Astrocyte (in vitro differentiated cells and primary cell): ENCODE measurements around the gene CDC42BPA. TPM values are rescaled to one million over a fixed set of nuclear protein-coding genes. Genes with fewer than 3 reads are reported as not detected.
"Not testable (repeated sequence)": the region's sequence is repeated elsewhere in the genome, so short reads cannot be mapped to it uniquely, and the experiment has no call there.

Experiments
- DNase-seq: peaks from one replicate; pipeline ENCODE4 v3.0.0-alpha.2; 2010; ENCODE audit warnings: low read depth
- FAIRE-seq: peaks from 2 replicates; lab custom pipeline; 2011; peaks lifted over from hg19 to GRCh38; lab: Jason Lieb, UNC
- H2AFZ ChIP-seq: 2 replicates; pipeline ENCODE4 v1.6.0; 2012; ENCODE audit warnings: low read depth, low read length, inconsistent platforms
- H3K27ac ChIP-seq: 2 replicates; pipeline ENCODE4 v1.5.1; 2011; ENCODE audit warnings: low read depth, low read length, inconsistent platforms
- H3K27me3 ChIP-seq: 2 replicates; pipeline ENCODE4 v1.6.0; 2011; ENCODE audit warnings: low read length, inconsistent platforms; ENCODE audit not compliant: insufficient read depth
- H3K36me3 ChIP-seq: 2 replicates; pipeline ENCODE4 v1.5.1; 2011; ENCODE audit warnings: low read length, inconsistent platforms; ENCODE audit not compliant: insufficient read depth
- H3K4me1 ChIP-seq: 2 replicates; pipeline ENCODE4 v1.5.1; 2011; ENCODE audit warnings: low read length, inconsistent platforms; ENCODE audit not compliant: insufficient read depth
- H3K4me2 ChIP-seq: 2 replicates; pipeline ENCODE4 v1.6.0; 2012; ENCODE audit warnings: low read length, inconsistent platforms
- H3K4me3 ChIP-seq: 2 replicates; pipeline ENCODE4 v1.5.1; 2011; ENCODE audit warnings: low read depth, mild to moderate bottlenecking, low read length, inconsistent platforms; ENCODE audit not compliant: insufficient read depth
- H3K79me2 ChIP-seq: 2 replicates; pipeline ENCODE4 v1.6.0; 2012; ENCODE audit warnings: mild to moderate bottlenecking, low read length, inconsistent platforms; ENCODE audit not compliant: insufficient read depth
- H3K9ac ChIP-seq: 2 replicates; pipeline ENCODE4 v1.6.0; 2012; ENCODE audit warnings: mild to moderate bottlenecking, low read length, inconsistent platforms
- H3K9me3 ChIP-seq: 2 replicates; pipeline ENCODE4 v1.5.1; 2012; ENCODE audit warnings: low read depth, mild to moderate bottlenecking, low read length, inconsistent platforms; ENCODE audit not compliant: insufficient read depth
- H4K20me1 ChIP-seq: 2 replicates; pipeline ENCODE4 v1.6.0; 2012; ENCODE audit warnings: low read length, inconsistent platforms; ENCODE audit not compliant: insufficient read depth
- H3K27ac Mint-ChIP-seq: one replicate; pipeline ENCODE4 v1.8.0; 2021; ENCODE audit warnings: mild to moderate bottlenecking, mixed read lengths; ENCODE audit not compliant: unreplicated experiment
- H3K27me3 Mint-ChIP-seq: one replicate; pipeline ENCODE4 v1.8.0; 2021; ENCODE audit warnings: low read depth, mixed read lengths; ENCODE audit not compliant: unreplicated experiment
- H3K36me3 Mint-ChIP-seq: one replicate; pipeline ENCODE4 v1.8.0; 2021; ENCODE audit warnings: low read depth, mixed read lengths; ENCODE audit not compliant: unreplicated experiment
- H3K4me1 Mint-ChIP-seq: one replicate; pipeline ENCODE4 v1.8.0; 2021; ENCODE audit warnings: low read depth, mixed read lengths; ENCODE audit not compliant: unreplicated experiment
- H3K4me3 Mint-ChIP-seq: one replicate; pipeline ENCODE4 v1.8.0; 2021; ENCODE audit warnings: mild to moderate bottlenecking, moderate library complexity, mixed read lengths; ENCODE audit not compliant: unreplicated experiment
- H3K9me3 Mint-ChIP-seq: one replicate; pipeline ENCODE4 v1.8.0; 2021; ENCODE audit warnings: mild to moderate bottlenecking, mixed read lengths; ENCODE audit not compliant: unreplicated experiment
- EZH2 ChIP-seq: IDR thresholded peaks from 2 replicates; pipeline ENCODE4 v1.6.1; 2012; ENCODE audit warnings: mild to moderate bottlenecking, low read length, inconsistent platforms; ENCODE audit not compliant: insufficient read depth
- total RNA-seq: library from RNA; stranded (reverse); gene quantifications from 2 replicates; pipeline ENCODE4 v1.2.1, GENCODE V29; 2021
- TF ChIP-seq, protein P1 (sequence below): IDR thresholded peaks from 2 replicates; pipeline ENCODE4 v1.5.1; 2011; ENCODE audit warnings: low read depth, mild to moderate bottlenecking, inconsistent platforms, low read length, moderate library complexity; ENCODE audit not compliant: insufficient read depth

CDC42BPA gene
- total RNA-seq, 1 donor from 2014 or later: 34.5 TPM

DNA sequence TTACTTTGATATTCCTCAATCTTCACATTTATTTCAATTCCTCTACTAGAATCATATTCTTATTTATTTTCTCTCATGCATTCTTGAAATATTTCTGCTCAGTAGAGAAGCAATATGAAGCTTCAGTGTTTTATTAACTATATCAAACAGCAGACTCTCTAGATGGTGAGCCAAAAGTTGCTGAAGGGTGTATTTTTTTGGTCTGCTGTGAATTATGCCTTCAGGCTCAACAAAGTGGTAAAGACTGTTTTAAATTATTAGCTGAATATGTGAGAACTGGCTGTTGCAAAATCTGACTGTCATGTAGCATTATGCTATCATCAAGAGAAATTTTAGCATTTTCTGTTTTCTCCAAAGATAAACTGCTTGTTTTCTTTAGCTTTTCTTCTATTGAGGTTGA is 24.9 kb upstream of the CDC42BPA start:
- H2AFZ ChIP-seq: no peak overlapping the region
- H3K27ac ChIP-seq: no peak overlapping the region
- Mint-ChIP-seq H3K27me3 (no peaks in the 10 kb centered on the region), H3K36me3 (peaks cover 3% of the 10 kb centered on the region), H3K9me3 (peaks cover 5% of the 10 kb centered on the region), H3K4me1 (peaks cover 12% of the 10 kb centered on the region), H3K27ac (no peak overlapping the region), H3K4me3 (no peak overlapping the region)
- H3K9ac ChIP-seq: no peak overlapping the region
- DNase-seq (no peak), FAIRE-seq (peak; percentile 47)
- no peak overlapping the region for H3K4me2 ChIP-seq
- H3K27me3 ChIP-seq: no peaks in the 10 kb centered on the region
- no peaks in the 10 kb centered on the region for H3K9me3 ChIP-seq
- H3K79me2 ChIP-seq: no peaks in the 10 kb centered on the region
- no peak for TF ChIP-seq EZH2
- TF ChIP-seq, protein P1, sequence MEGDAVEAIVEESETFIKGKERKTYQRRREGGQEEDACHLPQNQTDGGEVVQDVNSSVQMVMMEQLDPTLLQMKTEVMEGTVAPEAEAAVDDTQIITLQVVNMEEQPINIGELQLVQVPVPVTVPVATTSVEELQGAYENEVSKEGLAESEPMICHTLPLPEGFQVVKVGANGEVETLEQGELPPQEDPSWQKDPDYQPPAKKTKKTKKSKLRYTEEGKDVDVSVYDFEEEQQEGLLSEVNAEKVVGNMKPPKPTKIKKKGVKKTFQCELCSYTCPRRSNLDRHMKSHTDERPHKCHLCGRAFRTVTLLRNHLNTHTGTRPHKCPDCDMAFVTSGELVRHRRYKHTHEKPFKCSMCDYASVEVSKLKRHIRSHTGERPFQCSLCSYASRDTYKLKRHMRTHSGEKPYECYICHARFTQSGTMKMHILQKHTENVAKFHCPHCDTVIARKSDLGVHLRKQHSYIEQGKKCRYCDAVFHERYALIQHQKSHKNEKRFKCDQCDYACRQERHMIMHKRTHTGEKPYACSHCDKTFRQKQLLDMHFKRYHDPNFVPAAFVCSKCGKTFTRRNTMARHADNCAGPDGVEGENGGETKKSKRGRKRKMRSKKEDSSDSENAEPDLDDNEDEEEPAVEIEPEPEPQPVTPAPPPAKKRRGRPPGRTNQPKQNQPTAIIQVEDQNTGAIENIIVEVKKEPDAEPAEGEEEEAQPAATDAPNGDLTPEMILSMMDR: no peak
- peaks cover 5% of the 10 kb centered on the region for H3K4me1 ChIP-seq
- H4K20me1 ChIP-seq: no peaks in the 10 kb centered on the region
- H3K36me3 ChIP-seq: no peaks in the 10 kb centered on the region
- no peak overlapping the region for H3K4me3 ChIP-seq

DNA sequence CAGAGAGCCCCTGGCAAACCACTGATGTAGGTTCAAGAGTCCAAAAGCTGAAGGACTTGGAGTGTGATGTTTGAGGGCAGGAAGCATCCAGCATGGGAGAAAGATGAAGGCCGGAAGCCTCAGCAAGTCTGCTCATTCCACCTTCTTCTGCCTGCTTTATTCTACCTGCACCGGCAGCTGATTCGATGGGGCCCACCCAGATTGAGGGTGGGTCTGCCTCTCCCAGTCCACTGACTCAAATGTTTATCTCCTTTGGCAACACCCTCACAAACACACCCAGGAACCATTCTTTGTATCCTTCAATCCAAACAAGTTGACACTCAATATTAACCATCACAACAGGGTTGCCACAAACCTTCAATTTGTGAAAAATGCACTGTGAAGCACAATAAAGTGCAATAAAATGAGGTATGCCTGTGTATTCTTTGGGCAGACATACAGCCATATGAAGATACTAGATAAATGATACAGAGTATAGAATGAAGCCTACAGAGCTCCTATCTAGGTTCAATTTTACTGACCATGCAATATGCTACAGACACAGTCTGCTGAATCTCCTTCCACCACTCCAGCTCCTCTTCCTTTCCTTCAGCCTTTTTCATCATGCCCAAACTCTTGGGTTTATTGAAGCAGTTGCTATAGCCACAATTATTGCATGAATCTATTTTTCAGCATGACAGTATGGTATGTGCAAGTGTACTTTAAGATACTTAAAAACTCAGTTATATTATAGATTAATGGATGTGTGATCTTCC is 24.0 kb upstream of the CDC42BPA start:
- no peak overlapping the region for H3K4me3 ChIP-seq
- no peak overlapping the region for H3K4me3 Mint-ChIP-seq
- DNase-seq (no peak), FAIRE-seq (no peak)
- no peaks in the 10 kb centered on the region for H3K27me3 ChIP-seq
- TF ChIP-seq, protein P1: no peak
- TF ChIP-seq EZH2: no peak
- H3K4me1 Mint-ChIP-seq: peaks cover 12% of the 10 kb centered on the region
- no peak overlapping the region for H2AFZ ChIP-seq
- H3K4me1 ChIP-seq: peaks cover 5% of the 10 kb centered on the region
- H3K9me3 ChIP-seq: no peaks in the 10 kb centered on the region
- no peak overlapping the region for H3K4me2 ChIP-seq
- no peak overlapping the region for H3K27ac ChIP-seq
- H3K36me3 Mint-ChIP-seq: peaks cover 3% of the 10 kb centered on the region
- no peaks in the 10 kb centered on the region for H3K79me2 ChIP-seq
- no peaks in the 10 kb centered on the region for H3K27me3 Mint-ChIP-seq
- H3K9me3 Mint-ChIP-seq: peaks cover 5% of the 10 kb centered on the region
- H3K36me3 ChIP-seq: no peaks in the 10 kb centered on the region
- H3K27ac Mint-ChIP-seq: no peak overlapping the region
- no peak overlapping the region for H3K9ac ChIP-seq
- H4K20me1 ChIP-seq: no peaks in the 10 kb centered on the region

DNA sequence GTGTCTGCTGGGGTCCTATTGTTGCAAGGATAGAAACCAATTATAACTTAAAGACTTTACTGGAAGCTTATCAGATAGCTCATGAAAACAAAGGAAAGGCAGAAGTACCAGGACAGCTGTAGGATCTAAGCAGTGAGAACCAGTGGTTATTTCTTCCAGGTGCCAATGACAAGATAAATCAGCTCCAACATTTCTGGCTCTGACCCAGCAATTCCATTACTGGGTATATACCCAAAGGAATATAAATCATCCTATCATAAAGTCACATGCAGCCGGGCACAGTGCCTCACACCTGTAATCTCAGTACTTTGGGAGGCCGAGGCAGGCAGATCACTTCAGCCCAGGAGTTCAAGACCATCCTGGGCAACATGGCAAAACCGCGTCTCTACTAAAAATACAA is 17.8 kb upstream of the CDC42BPA start:
- H3K36me3 ChIP-seq, DNase-seq, FAIRE-seq: not testable (repeated sequence)

More for the DNA sequence above, 17.8 kb upstream of the CDC42BPA start:
- H3K4me1 ChIP-seq, H3K79me2 ChIP-seq, H3K4me1 Mint-ChIP-seq, H3K9me3 ChIP-seq, H4K20me1 ChIP-seq, H3K27me3 Mint-ChIP-seq, H2AFZ ChIP-seq, H3K36me3 Mint-ChIP-seq, H3K27ac ChIP-seq, H3K27ac Mint-ChIP-seq, H3K4me3 ChIP-seq, H3K27me3 ChIP-seq, H3K4me3 Mint-ChIP-seq, H3K9ac ChIP-seq, H3K4me2 ChIP-seq: not testable (repeated sequence)
- H3K9me3 Mint-ChIP-seq: peaks cover 14% of the 10 kb centered on the region
